Activated gamma-delta T cell (primary cell): ENCODE data around the gene PLXNB2.

ENCODE experiments used
- DNase-seq: peaks from one replicate; lab custom pipeline; 2025; lab: John Stamatoyannopoulos, UW

PLXNB2 gene

DNA sequence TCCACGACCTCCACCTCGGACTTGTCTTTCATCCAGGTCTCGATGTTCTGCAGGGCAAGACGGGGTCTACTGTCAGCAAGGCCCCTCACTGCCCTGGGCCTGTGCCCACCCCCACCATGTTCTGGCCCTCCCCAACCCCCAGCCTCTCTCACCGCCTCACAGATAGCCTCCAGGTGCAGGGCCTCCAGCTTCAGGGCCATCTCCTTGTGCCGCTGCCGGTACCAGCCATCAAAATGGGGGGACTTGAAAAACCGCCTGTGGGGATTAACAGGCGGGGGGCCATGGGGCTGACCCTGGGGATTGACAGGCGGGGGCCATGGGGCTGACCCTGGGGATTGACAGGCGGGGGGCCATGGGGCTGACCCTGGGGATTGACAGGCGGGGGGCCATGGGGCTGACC, 4.9 kb upstream of the PLXNB2 start:
- DNase-seq = no peak

DNA sequence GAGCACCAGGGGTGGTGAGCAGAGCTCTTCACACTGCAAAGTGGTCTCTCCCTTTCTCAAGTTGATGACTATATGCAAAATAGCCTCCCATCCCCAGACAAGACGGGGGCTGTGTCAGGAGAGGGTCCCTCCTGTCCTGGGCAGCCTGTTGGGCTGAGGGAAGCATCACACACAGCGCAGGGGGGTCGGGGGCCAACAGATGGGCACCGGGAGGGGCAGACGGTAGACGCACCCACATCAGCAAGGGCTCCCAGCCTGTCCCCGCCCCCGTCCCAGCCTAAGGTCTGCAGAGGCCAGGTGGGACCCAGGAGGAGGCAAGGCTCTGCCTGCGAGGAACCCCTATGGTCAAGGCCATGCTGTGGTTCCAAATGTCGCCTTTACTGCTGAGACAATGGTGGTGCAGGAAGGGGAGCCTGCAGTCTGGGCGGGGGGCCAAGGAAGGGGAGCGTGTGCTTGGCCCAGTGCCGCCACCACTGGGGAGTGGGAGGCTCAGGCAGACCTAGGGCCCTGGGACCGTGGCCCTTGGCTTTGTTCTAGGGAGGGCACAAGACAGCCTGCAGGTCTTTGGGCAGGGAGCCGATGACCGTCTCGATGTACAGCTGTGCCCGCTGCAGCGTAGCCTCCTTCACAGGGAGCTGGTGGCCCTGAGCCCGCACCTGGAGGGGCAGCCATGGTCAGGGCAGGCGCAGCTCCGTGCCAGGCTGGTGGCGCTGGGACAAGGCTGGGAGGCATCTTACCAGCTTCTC, 4.3 kb upstream of the PLXNB2 start:
- no peak for DNase-seq

DNA sequence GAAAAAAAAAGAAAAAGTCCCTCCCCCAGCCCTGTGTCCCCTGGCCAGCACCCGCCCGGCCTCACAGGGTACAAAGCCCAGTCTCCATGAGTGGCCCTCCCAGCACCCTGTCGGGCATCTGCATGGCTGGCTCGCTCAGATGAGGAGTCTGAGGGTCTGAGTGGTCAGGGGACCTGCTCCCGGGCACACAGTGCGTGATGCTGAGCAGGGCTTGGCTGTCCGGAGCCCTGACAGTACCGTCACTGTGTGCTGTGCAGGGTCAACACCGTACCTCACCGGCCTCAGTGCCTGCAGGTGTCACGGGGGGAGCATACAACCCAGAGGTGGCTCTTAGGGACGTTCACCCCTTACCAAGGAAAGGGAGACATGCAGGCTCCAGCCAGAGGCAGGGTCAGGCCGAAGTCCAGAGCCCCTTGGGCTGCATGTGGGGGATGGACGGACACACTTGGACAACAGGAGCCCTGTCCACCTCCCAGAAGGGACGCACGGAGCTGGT, 3.6 kb upstream of the PLXNB2 start:
- no peak for DNase-seq

DNA sequence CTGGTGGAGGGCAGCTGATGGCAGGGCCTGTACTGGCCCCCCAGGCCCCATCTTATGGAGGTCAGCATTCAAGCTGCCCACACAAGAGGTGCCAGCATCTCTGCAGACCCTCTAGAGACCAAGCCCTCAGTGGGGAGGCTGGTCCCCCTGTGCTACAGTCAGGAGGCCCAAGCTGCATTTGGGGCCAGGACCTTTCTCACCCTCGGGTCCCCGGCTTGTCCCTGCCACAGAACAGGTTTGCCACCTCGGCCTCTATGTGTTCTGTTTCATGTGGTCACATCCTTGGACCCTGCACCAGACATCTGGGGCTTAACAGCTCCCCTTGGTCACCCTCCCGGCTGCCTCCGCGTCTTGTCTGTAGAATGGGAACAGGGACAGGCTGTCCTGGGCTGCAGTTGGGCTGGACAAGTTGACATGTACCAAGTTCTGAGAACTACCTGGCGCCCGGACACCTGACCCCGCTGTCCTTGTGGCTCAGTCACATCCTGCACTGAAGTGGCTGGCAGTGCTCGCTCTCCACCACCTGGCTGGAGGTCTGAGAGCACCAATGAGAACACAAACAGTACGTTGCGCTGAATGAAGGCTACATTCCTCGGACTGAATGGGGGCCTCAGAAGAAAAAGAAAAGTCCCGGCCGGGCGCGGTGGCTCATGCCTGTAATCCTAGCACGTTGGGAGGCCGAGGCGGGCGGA, 2.7 kb upstream of the PLXNB2 start:
- DNase-seq = no peak

DNA sequence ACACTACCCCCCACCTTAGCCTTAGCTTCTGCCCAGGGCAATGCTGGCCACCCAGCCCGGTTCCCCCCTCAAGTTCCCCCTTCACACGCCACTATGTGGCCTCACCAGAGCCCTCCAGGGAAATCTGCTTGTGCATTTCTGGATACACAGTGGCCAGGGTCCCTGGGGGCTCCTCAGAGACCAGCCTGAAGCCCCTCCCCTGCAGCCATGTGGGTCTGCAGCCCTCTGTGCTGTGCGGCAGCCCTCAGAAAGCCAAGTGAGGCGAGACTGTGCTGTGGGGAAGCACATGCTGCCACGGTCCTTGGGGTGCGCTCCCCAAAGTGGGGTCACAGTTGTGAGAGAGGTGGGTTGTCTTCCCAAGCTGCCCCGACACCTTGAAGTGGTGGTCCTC, 2.1 kb upstream of the PLXNB2 start:
- DNase-seq = no peak

DNA sequence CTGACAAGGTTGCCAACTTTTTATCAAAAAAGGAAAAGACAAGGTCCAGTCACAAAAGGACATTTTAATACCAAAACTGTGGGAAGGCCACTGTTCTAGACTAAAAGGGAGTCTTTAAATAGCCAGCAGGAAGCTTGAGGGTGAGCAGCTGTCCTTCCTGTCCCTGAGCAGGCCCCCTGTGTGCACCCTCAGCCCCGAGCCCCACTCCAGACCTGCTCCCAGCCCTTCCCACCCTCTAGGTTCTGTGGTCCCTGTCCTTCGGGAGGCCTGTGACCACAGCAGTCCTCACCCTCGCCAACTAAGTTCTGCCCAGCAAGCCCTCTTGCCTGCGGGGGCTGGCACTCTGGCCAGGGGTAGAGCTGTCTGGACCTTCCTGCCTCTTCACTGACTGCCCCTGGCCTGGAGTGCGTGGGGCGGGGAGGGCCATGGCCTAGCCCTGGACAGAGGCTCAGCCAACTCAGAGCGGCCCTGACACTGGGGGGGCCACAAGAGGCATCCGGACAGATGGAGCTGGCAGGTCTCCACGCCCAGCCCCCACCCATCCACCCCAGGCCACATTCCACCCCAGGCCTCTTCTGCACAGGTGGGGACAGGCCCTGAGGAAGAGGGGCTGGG, 1.6 kb upstream of the PLXNB2 start:
- no peak for DNase-seq

DNA sequence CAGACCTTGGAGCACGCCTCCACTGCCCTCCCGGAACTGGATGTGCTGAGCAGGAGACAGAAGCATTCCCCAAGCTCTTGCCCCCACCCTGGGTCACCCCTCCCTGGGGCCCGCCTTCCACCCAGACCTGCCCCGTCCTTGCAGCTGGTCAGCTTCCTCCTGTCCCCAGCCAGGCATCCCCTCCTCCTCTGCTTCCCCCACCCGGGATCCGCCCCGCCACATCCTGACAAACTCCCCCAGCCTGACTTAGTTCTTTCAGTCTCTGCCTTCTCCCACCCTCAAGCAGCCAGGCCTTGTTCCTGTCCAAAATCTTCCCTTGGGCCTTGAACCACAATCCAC, 1.1 kb upstream of the PLXNB2 start:
- no peak for DNase-seq

DNA sequence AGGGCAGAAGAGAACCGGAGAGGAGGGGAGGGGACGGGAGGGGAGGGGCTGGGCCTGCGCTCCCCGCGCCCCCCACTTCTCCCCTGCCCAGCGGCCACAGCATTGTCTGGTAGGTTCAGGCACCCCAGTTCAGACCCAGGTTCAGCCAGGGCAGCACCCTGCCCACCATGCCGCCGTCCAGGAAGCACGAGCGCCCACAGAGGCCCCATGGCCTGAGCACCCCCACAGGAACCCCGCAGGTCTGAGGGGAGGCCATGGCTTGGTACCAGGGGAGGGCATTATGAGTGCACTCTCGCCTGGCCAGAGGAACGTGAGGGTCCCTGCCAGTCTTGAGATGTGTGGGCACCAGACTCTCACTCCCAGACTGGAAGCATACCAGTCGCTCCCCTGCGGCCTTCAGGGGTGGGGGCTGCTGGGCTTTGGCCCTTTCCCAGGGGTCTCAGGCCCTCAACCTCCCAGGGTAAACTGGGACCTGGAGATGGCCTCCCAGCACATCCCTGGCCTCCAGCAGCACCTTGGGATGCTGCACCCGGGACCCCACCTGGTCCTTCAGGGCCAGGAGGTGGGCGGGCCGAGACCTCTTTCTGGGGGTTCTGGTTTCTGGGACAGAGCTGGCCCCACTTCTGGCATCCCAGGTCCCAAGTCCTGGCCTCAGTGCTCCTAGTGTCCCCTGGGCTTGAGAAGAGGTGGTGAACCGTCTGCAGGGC, 597 bp upstream of the PLXNB2 start:
- DNase-seq = no peak

DNA sequence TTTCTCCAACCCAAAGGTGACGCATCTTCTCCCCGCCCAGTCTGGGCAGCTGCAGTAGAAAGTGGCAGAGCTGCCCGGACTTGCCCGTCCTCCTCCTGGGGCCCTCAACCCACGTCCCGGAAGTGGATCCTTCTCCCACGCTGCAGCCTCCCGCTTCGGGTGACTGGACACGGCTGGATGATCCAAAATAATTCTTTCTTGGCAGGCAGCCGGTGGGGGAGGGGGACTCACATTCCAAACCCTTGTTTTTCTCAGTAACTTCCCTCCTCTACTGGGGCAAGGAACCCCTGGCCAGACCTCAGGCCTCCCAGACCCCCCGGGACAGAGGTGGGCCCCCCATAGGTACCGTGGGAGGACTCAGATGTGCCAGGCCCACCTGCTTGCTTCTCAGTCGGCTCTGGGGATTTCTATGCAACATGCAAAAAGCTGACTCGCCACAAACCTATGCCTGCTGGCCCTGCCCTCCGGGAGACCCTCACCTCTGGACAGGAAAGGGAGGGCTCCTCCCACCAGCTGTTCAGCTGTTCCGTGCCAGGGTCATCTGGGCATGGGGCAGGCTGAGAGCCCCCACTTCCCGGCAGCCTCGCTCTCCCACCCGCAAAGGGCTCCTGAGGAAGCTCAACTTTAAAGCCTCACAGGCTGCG, 1.4 kb downstream of the PLXNB2 start:
- no peak for DNase-seq

DNA sequence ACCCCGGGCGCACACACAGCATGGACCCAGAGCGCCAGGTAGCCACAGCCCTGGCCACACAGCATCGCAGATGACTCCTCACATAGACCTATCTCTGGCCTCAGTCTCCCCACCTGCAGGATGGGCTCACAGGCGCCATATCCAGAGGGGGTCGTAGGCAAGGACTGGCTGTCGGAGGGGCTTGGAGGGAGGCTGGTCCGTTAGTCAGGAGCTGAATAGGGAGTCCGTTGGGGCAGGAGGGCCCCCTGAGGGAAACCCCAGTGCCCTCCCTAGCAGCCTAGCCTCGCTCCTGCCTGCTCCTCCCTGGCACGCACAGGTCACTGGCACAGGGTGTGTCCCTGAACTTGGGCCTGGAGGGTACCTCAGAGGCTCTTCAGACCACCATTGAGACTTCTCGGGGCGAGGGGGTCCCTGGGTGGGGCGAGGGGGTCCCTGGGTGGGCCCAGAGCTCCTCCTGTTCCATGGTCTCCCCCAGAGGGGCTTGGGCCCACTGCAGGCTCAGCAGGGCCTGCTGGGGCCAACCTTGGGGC, 2.0 kb downstream of the PLXNB2 start:
- DNase-seq = no peak

DNA sequence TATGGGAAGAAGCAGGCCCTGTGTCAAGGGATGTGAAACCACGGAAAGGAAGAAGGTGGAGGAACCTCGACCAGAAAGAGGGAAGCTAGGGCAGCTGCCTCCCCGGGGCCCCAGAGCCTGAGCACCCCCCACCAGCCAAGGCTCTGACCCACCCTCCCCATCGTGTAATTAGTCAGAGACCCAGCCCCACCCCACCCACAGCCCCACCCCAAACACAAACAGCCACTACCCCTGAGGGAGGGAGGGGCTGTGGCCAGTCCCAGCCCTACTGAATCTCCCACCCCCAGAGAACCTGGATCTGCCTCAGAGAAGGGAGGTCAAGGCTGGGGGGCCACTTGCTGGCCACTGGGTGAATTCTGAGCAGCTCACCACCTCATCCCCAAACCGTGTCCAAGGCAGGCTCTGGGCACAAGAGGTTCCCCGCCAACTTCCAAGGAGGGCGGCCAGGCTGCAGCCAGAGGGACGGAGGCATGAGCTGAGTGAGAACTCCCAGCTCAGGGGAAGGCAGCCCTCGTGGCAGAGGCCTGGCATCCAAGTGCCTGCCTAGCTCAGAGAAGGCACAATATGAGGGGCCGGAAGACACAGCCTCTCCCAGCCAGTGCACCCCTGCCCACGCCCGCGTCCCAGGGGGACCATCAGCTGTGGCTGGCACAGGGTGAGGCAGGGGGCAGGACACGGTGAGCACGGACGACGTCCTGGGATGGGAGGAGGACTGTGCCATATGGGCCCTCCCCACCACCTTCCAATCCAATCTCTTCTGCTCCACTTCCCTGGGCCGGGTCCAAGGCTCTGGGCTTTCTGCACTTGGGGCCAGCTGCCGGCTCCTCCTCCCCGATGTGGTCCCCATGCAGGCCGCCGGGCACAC, 2.7 kb downstream of the PLXNB2 start:
- no peak for DNase-seq

DNA sequence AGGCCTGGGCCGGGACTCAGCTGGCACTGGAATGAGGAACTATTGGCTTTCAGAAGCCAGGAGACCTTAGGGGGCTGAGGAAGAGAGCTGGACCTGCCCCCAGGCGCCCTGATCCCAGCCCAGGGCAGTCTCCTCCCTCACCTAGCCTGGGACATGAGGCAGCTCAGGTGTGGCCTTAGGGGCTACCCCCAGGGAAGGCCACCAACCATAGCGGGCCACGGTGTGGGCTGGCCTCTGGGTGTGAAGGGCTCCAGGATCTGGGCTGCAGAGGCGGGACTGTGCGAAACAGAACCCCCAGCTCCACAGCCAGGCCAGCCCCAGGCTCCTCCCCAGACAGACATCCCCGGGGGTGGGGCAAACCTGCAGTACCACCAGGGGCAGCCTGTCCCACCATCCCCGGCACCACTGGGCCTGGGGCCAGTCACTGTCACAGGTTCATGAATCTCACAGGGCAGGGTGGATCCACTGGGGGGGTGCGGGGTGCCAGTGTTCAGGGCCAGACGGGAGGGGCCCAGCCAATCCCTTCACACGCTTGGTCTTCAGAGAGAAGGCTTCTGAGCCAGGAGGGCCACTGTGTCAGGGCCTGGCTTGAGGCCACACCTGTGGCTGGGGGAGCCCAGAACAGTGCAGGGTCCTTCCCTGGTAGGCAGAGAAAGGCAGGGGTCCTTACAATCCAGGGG, 3.5 kb downstream of the PLXNB2 start:
- no peak for DNase-seq

DNA sequence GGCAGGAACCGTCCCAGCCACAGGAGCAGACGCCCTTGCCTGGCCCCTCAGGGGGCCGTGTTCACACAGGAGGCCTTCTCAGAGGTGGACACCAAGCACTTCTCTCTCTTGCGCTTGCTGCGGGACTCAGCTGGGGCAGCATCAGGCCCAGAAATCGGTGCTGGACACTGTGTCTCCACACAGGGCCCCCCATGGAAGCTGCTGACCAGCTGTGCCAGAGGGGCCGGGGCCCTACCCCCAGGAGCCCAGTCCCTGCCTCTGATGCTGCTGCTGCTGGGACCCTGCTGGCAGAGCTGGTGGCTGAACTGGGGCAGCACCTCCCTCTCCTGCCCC, 4.0 kb downstream of the PLXNB2 start:
- DNase-seq = no peak

DNA sequence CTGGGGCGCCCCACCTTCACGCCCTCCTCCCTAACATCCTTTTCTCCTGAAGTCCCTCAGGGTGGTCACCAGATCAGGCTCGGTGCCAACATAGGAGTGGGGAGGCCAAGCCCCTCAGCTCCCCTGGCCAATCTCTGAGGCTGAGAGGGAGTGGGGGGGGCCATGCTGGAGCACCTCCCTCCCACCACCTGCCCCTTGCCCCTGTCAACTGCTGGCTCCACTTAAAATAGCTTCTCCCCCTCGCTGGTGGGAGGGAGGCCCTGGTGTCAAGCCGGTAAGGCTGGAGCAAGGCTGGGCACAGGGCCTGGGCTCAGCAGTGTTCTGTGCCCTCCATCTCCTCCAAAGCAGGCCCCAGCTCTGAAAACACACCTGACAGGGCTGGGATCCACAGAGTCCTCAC, 4.9 kb downstream of the PLXNB2 start:
- no peak for DNase-seq

DNA sequence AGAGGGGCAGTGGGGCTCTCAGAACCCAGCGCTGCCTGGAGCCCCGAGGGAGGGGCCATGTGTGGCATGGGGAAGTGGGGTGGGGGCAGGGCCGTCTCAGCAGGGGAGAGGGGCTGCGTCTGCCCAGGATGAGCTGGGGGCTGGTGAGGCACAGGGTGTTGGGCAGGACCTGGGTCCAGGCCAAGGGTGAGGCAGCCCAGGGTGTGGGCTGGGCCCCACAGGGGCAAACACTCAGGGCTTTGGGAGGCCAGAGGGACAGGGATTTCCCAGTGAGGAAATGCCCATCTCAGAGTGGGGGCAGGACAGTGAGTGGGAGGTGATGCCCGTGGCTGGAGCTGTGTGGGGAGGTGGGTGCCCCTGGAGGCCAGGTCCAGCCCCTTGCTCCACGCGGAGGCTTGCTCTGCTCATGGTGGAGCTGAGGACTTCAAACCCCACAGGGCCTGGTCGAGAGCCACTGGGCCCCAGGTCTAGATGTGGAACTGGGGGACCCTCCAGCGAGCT, 5.4 kb downstream of the PLXNB2 start:
- DNase-seq = no peak

DNA sequence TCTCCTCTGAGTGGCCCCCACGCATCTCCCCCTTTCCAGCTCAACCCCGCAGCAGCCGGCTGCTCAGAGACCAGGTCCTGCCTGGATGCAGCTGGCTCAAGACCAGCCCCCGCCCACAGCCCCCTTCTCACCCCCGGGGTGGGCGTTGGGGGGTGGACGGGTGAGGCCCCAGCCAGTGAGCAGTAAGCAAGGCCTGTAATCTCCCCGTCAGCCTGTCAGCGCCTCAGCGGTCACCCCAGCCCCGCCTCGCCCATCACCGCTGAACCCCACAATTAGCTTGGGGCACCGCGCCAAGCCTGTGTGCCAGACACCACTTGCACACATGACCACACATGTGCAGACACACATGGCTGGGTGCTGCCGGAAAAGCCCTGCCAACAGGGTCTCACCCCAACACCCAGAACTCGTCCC, 5.9 kb downstream of the PLXNB2 start:
- no peak for DNase-seq

DNA sequence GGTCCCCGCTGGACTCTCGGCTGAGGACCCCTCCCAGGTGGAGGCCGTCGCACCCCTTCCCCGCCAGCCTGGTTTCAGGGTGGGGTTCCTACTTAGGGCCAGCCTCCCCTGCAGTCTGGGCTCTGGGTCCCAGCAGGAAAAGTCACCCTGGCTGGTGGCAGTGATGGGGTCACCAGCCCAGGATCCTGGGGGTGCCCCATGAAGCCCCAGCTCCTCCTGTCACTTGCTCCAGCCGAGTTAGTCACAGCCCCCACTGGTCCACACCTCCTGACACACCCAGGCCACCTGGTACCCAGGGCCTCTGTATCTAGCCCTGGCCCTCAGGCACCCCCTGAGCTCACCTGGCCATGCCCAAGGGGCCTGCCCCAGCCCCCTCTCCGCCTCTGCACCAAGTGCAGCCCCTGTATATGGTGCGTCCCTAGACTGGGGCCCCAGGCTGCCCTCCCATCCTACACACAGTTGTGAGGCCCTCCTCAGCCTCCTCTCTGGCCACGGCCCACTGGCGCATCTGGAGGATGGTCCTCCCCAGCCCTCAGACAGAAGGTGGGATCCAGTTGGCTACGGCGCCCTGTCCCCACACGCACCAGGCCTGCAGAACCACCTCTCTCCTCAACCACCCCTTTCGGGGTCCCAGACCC, 6.7 kb downstream of the PLXNB2 start:
- DNase-seq = no peak

DNA sequence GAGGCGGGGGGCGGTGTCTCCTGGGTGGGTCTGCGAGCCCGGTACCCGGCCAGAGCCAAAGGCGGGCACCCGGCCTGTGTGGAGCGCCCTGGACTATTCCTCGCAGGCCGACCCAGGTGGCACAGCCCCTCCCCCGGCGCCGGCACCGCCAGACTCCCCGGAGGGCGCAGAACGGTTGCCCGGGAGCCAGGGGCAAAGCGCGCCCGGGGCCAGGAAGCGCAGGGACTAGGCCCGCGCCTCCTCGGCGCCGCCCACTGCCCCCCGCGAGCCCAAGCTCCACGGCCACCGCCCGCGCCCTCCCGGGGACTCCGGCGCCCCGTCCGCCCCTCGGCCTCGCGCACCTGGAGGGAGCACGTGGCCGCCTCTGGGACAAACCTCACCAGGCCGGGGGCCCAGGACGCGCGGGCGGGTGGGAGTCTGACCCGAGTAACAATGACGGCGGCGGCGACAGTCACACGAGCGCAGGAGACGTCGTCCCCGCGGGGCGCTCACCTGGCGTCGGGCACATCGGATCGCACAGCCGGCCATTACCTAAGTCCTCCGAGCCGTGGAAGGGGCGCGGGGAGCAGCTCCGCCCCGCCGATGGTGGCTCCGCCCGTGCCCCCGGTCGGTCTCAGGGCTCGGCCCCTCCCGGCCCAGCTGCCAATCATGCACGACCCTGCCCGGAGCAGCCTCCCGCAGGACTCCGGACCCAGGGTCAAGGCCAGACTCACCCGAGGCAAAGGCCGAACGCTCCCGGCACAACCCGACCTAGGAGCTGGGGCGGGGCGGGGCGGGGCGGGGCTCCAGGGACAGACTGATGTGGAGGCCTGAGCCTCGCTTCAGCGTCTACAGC, 7.4 kb downstream of the PLXNB2 start:
- DNase-seq = no peak
